ENCODE measurements around the gene PRKAG2. TPM values are rescaled to one million over a fixed set of nuclear protein-coding genes. Genes with fewer than 3 reads are reported as not detected.
A peak's percentile ranks its signal among the peaks of the same experiment; 100 is the strongest.

Gene PRKAG2
- total RNA-seq, 1 experiment from 2014 or later: 24.2 TPM

DNA sequence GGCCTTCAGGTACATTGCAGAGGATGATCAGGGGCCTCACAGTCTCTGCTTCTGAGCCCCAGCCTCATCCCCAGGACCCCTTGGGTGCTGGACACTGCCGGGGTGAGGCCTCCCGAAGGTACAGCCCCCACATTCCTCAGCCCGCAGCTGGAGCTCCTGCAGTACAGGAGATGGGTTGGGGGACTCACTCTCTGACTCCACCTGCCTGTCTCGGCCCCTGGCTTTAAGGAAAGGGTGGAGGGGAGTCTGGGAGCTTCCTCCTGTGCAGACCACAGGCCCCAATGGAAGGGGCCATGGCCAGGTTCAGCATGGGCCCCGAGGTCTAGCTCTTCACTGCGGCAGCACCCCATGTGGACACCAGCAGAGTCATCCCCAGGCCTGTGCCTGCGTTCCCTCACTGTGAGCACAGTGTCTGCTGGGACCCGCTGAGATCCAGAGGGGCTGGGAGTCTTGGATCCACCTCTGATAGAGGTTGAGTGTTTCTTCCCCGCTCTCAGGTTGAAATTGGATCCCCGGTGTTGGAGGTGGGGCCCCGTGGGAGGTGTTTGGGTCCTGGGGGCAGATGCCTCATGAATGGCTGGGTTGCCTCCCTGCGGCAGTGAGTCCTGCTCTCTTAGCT is 99.9 kb downstream of the PRKAG2 start:
- in situ Hi-C loops (cut with HindIII; ENCODE audit: low pct_unique_long_range_greater_than_20kb, low sequenced_read_pairs): no loop called here
- no peak for DNase-seq (ENCODE audit: low read depth)

DNA sequence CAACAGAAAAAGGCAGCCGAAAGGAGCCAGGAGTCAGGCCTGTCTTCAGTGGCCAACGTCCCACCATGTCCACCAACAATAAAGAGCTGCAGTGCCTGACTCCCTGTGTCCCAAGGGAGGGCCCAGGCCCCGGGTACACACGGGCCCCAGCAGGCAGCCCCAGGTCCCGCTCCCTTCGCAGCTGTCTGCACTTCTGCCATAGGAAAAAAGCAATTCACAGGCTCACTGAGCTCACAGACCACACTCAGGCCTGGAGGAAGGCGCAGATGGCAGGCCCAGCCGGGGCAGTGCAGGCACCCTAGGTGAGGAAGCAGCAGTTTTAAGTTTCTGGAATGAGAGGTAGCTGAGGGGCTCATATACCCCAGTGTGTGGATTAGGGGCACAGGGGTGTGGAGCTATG is 100.5 kb downstream of the PRKAG2 start:
- DNase-seq (ENCODE audit: low read depth): no peak
- in situ Hi-C loops (cut with HindIII; ENCODE audit: low pct_unique_long_range_greater_than_20kb, low sequenced_read_pairs): no loop called here

DNA sequence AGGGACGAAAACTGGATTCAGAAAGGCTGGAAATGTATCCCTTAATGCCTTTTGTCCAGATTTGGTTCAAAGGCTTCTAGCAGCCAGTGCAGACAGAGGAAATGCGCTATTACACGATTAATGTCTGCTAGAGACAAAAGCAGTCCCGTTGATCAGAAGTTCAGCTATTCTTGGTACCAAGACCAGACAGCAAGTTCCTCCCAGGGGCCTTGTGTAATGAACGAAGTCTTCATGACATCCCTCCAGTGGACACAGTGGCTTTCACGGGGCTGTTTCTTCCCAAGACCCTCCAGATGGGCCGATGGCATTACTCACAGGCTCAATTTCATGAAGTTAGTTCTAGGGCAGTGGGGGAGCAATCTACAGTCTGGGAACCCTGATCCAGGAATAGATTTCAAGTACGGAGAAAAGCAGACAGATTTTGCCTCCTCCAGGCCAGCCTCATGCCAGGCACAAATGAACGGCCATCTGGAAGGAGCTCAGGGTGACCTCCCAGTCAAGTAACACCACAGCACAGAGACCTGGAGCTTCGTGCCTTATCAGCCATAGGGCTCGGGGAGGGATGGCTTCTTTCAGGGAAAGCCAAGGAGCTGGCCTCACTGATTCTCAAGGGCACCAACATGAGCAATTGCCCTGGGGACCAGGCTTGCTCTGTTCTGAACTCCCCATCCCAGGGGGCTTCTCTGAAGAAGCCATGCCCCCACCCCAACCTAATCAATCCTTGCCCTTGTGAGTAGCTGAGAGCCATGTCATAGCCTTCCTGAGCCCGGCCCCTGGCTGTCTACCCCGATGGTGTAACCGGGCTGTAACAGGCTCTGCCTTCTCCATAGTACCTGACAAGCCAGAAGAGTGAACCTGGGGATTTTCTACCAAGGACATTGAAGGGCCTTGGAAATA is 101.1 kb downstream of the PRKAG2 start:
- no peak for DNase-seq (ENCODE audit: low read depth)
- in situ Hi-C loops (cut with HindIII; ENCODE audit: low pct_unique_long_range_greater_than_20kb, low sequenced_read_pairs): no loop called here

DNA sequence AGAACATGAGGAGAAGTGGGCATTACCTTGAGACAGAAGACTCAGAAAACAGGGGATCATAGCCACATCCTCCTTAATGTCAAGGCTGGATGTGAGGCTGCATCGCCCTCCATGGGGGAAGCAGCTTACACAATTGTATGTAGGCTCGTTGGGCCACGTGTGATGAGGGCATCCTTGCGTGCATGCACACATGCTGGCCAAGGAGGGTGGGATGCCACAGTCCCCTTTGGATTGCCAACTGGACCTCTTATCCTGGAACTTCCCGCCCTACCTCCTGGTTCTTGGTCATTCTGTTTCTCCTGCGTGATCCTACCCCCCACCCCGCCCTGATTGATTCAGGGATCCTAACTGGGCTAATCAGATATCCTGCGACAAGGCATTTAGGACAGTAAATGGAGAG is 102.0 kb downstream of the PRKAG2 start:
- DNase-seq (ENCODE audit: low read depth): no peak
- in situ Hi-C loops (cut with HindIII; ENCODE audit: low pct_unique_long_range_greater_than_20kb, low sequenced_read_pairs): no loop called here

DNA sequence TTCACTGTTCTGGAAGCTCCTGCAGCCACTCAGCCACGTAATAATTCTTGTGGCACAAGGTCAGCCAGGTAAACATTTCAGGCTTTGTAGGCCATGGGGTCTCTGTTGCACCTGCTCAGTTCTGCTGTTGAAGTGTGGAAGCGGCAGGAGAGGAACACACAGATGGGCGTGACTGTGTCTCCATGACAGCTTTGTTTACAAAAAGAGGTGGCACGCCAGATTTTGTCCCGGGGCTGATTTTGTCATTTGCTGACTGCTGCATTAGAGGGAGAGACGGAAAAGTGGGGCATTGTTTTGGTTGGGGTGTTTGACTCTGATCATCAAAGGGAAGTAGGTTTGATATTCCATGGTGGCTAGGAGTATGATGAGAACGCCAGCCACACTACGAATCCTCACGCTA is 103.1 kb downstream of the PRKAG2 start:
- in situ Hi-C loops (cut with HindIII; ENCODE audit: low pct_unique_long_range_greater_than_20kb, low sequenced_read_pairs): no loop called here

DNA sequence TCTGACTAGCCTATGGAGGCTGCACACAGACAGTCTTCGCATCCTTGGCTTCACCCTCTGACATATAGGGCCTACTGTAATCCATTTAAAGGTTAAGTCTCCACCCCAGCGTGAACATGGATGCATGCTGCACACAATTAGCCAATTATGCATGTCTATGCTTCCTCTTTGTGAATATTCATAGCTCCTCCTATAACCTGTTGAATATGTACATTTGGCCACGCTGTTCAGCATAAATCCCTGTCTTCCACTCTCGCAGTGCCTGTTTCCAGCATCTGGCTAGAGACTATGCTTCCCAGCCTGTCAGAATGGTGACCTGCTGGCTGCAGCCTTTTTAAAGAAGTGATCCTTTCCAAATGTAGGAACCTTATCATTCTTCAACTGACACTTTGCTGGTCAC is 106.7 kb downstream of the PRKAG2 start:
- no peak for DNase-seq (ENCODE audit: low read depth)
- in situ Hi-C loops (cut with HindIII; ENCODE audit: low pct_unique_long_range_greater_than_20kb, low sequenced_read_pairs): no loop called here

More for the DNA sequence above, 103.1 kb downstream of the PRKAG2 start:
- DNase-seq (ENCODE audit: low read depth): no peak

DNA sequence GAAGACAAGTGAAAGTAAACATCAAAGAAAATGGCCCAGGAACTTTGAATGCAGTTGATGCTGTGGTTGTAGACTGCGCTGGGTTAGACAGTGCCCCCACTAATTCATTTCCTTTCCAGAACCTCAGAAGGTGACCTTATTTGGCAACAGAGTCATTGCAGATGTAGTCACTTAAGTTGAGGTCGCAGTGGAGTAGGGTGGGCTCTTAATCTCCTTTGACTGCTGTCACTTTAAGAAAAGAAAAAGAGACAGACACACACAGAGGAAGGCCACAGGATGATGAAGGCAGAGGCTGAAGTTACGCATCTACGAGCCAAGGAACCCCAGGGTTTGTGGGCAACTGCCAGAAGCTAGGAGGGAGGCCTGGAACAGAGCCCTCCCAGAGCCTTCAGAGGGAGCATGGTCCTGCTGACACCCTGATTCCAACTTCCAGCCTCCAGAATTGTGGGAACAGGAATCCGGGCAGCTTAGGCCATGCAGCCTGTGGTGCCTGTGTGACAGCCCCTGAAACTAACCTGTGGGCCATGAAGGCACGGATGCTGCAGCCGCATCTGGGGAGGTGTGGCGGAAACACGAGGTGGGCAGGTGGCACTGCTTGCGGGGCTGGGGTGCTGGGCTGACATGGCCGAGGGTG is 107.6 kb downstream of the PRKAG2 start:
- in situ Hi-C loops (cut with HindIII; ENCODE audit: low pct_unique_long_range_greater_than_20kb, low sequenced_read_pairs): no loop called here
- no peak for DNase-seq (ENCODE audit: low read depth)

DNA sequence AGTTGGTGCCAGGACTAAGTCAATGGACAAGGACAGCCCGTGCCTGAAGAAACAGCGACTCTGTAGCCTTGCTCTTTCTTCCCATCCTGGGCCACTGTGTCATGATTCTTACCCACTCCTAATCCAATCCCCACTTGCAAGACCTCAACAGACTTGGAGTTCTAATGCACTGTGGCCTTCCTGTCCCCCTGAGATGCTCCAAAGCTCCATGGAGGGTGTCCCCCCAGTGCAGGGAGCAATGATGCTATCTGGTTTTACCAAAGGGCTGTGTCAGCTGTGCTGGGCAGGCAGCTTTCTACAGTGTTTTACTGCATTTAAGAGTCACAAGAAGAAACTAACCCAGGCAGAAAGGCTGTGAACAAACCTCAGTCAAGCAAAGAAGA is 108.1 kb downstream of the PRKAG2 start:
- in situ Hi-C loops (cut with HindIII; ENCODE audit: low pct_unique_long_range_greater_than_20kb, low sequenced_read_pairs): no loop called here
- DNase-seq (ENCODE audit: low read depth): no peak

DNA sequence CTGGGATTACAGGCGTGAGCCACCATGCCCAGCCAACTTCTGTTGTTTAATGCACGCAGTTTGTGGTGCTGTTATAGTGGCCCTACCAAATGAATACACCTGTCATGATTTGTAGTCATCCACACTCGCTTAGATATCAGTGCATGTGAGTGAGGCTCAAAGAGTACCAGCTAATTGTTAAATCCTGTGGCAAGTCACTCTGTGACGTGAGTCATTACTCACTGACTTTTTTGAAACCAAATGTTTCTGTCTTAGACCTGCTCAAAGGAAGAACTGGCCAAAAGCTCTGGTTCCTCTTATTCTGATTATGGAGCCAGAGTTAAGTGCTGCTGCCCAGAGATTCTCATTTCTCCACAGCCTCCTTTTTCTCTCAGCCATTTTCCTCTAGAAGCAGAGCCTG is 109.4 kb downstream of the PRKAG2 start:
- in situ Hi-C loops (cut with HindIII; ENCODE audit: low pct_unique_long_range_greater_than_20kb, low sequenced_read_pairs): no loop called here
- no peak for DNase-seq (ENCODE audit: low read depth)

DNA sequence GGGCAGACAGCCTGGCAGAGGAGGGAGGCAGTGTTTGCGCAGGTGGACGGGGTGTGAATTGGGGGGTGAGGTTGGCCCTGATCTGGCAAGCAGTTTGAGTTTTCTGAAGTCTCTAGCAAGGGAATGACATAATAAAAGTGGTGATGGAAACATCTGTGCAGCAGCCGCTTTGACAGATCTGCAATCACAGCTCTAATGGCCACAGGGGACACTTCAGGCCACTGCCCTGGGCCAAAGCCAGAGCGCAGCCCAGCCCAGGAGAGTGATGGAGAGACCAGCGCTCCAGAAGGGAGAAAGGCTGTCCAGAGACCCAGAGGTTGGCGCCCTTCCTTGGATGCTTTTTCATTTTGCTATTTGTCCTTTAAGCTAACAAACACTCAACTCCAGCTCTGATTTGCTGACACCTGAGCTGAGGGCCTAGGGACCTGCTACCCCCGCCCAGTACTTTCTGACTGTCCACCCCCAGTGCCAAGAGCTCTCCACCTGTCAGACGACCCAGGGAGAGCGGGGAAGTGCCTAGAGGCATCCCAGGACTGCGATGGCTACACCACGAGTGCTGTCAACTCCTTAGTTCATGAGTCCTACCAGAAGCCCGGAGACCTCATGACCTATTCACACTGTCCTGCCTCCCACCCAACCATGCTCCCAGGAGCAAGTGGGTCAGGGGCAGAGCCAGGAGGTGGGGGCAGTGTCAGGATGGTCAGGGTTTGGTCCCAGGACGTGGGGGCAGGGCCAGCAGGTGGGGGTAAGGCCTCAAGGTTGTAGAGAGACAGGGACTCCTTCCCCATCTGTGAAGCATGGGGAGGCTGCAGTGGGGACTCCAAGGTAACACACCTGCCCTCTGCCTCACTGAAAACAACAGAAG is 112.6 kb downstream of the PRKAG2 start:
- no peak for DNase-seq (ENCODE audit: low read depth)
- in situ Hi-C loops (cut with HindIII; ENCODE audit: low pct_unique_long_range_greater_than_20kb, low sequenced_read_pairs): no loop called here

DNA sequence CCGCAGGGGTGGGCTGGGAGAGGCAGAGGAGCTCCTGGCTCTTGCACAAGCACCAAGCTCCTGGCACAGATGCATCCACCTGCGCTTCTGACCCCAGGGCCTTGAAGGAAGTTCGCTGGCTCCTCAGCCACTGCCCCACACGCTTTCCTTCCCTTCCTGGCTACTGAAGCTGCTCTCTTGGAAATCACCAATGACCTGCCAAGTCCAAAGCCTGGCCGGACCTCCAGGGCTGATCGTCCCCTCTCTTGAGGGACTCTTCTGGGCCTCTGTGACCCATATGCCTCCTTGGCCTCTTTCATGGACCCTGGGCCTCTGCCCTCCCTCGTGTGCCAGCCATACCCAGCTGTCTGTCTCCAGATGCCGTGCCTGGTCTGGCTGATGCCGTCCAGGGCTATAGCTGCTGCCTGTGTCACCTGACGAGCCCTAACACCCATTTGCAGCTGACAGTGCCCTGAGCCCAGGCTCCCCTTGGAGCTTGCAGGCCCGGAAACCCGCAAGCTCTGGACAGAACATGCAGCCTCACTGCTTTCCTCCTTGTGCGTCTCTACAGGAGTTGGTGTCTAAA is 113.4 kb downstream of the PRKAG2 start:
- in situ Hi-C loops (cut with HindIII; ENCODE audit: low pct_unique_long_range_greater_than_20kb, low sequenced_read_pairs): no loop called here
- no peak for DNase-seq (ENCODE audit: low read depth)

DNA sequence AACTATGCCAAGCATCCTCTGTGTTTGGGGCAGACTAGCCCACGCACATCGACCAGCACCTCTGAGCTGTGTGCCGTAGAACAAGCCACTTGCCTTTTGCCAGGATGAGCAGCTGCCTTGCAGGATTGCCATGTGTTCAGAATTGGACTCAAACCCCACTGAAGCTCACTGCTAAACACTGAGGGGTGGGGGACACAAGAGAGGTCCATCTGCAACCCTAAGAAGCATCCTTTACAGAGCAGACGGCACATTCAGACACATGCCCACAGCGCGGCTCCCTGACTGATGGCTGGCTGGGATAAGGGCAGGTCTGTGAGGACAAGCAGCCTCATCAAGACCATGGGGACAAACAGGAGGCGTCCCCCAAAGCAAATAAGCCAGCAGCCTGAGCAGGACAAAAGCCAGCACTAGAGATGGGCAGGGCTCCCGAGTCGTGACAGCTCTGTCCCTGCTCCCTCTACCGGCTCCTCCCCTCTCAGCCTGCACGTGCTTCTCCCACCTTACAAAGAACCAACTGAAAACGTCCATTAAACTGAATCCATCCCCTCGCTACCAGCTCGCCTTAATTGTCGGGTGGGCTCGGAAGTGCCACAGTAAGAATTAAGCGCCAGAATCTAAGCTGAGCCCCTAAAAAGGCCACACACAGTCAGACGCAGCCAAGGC is 114.2 kb downstream of the PRKAG2 start:
- DNase-seq (ENCODE audit: low read depth): no peak
- in situ Hi-C loops (cut with HindIII; ENCODE audit: low pct_unique_long_range_greater_than_20kb, low sequenced_read_pairs): no loop called here

DNA sequence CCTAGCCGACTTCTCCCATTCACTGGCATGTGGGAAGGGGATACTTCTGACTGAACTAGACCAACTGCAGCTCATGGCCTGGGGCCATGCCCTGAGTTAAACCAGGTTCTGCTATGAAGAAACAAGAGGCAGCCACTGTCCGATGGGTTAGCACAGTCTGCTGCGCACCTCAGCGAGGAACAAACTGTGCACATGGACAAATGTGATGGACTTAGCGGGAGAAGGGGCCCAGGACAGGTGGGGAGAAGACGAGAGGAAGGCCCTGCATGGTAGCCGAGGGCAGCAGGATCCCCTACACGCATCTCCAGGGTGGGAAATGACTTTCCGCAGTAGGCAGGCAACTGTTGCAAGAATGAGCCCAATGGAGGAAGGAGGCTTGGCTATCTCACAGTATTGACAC is 115.0 kb downstream of the PRKAG2 start:
- in situ Hi-C loops (cut with HindIII; ENCODE audit: low pct_unique_long_range_greater_than_20kb, low sequenced_read_pairs): no loop called here

DNA sequence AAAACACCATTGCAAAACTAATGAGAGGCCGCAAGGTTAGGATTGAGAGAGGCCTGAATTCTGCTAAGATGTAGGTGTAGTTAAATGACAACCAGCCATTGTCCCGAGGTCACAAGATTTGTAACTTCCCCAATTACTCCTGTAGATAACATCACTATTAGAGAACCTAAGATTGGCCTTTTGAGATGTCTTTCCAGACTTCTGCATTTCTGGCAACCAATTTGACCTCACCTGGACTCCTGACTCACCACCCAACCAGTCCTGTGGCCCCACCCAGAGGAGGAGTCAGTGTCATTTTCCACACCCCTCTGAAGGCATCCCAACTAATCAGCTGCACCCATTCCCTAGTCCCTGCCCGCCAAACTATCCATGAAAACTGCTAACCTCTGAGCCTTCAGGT is 115.7 kb downstream of the PRKAG2 start:
- in situ Hi-C loops (cut with HindIII; ENCODE audit: low pct_unique_long_range_greater_than_20kb, low sequenced_read_pairs): no loop called here
- DNase-seq (ENCODE audit: low read depth): no peak

More for the DNA sequence above, 115.0 kb downstream of the PRKAG2 start:
- no peak for DNase-seq (ENCODE audit: low read depth)

DNA sequence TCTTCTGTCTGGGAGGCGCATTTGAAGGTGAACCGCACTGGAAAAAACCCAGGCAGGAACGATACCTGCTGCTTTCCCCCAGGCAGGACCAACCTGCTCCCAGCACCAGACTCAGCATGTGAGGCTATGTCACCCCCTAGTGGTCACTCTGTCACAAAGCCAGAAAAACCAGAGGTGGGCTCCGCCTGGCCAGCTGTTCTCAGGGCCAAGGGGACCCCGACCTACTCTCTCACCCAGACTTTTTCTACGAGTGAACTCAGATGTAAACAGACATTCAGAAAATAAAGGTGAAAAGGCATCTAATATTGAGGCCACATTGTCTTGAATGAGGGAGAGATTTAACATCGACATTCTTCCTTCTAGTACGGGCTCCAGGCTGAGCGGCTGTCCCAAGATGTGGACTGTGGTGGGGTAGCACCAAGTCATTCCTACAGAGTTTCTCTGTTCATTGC is 117.3 kb downstream of the PRKAG2 start:
- peak; percentile 52 for DNase-seq (ENCODE audit: low read depth)
- in situ Hi-C loops (cut with HindIII; ENCODE audit: low pct_unique_long_range_greater_than_20kb, low sequenced_read_pairs): no loop called here

DNA sequence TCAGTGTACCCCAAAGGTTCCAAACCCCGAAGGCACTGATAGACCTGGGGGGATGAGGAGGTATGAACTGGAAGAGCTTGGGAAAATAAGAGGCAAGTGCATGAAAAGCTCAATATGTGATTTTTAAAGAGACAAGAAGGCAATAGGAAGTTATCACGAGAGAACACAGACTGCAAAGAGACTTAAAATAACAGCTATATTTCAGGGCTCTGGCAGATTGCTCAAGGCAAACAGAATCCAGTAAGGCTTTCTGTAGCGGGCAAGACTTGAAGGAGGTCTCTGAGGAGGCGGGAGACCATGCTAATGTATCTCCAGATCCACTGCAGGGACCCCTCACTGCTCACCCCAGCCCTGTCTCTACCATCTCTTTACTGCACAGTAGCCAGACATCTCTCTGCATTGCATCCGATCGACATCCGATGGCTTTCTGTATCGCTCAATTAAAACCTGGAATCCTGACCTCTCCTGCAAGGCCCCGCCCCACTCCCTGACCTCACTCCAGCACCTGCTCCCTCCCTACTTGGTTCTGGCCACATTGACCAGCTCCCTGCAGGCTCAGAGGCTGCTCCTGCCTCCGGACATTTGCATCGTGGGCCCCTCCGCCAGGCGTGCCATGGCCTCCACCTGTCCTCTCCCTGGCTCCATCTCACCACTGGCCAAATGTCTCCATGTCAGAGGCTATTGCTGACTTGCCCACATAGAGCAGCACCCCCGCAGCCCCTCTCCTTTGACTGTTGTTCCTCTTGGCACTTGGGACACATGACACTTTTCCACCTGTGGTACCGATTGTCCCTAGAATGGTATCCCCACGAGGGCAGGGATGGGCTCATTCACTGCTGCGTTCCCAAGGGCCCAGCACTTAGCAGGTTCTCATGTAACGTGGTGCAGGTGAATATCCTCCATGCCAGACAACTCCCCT is 118.0 kb downstream of the PRKAG2 start:
- in situ Hi-C loops (cut with HindIII; ENCODE audit: low pct_unique_long_range_greater_than_20kb, low sequenced_read_pairs): no loop called here
- no peak for DNase-seq (ENCODE audit: low read depth)

DNA sequence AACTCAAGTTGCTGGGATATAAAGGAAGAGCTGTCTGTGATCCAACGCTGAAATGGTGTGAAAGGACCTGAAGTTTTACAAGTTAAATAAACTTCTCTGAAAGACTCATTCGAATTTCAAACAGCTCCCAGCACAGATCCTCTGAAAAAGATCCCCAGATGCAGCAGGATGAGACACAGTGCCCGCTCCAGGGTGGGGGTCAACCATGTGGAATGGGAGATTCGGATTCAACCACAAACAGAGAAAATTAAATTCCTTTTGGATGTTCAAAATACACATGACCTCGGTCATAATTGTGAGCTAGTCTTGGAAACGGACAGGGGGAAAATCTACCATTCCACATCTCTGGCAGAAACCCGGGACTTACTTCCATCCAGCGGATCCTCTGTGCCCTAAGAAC is 119.6 kb downstream of the PRKAG2 start:
- DNase-seq (ENCODE audit: low read depth): no peak
- in situ Hi-C loops (cut with HindIII; ENCODE audit: low pct_unique_long_range_greater_than_20kb, low sequenced_read_pairs): no loop called here

All from Caki2 (cell line).